Coronary artery (tissue), 2 donors: ENCODE data around the gene PCSK5.

Source experiments
- DNase-seq: peaks from one replicate; pipeline ENCODE4 v3.0.0-alpha.2; 2017; ENCODE audit warnings: low spot score
- H3K27ac ChIP-seq, 2 donors: fragments of 200-600 bp; sonication (generic); one replicate each; pipeline ENCODE4 v1.5.1; 2016 to 2019
- H3K4me3 ChIP-seq: fragments of 200-600 bp; sonication (generic); 2 replicates; pipeline ENCODE4 v1.5.1; 2016; ENCODE audit warnings: mild to moderate bottlenecking, moderate library complexity
- TF ChIP-seq, protein P1 (sequence below): fragments of 200-600 bp; sonication (generic); IDR thresholded peaks from one replicate; pipeline ENCODE4 v1.5.1; 2019; ENCODE audit warnings: antibody characterized with exemption

PCSK5 gene

GRCh38 chr9:75967556-75967955 lies 77.1 kb downstream of the PCSK5 start:
- Histone ChIP-seq H3K4me3 (no peak overlapping the region), H3K27ac (no peak overlapping the region)
- no peak for DNase-seq
- TF ChIP-seq, protein P1, sequence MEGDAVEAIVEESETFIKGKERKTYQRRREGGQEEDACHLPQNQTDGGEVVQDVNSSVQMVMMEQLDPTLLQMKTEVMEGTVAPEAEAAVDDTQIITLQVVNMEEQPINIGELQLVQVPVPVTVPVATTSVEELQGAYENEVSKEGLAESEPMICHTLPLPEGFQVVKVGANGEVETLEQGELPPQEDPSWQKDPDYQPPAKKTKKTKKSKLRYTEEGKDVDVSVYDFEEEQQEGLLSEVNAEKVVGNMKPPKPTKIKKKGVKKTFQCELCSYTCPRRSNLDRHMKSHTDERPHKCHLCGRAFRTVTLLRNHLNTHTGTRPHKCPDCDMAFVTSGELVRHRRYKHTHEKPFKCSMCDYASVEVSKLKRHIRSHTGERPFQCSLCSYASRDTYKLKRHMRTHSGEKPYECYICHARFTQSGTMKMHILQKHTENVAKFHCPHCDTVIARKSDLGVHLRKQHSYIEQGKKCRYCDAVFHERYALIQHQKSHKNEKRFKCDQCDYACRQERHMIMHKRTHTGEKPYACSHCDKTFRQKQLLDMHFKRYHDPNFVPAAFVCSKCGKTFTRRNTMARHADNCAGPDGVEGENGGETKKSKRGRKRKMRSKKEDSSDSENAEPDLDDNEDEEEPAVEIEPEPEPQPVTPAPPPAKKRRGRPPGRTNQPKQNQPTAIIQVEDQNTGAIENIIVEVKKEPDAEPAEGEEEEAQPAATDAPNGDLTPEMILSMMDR: no peak

GRCh38 chr9:75974016-75974766 lies 83.7 kb downstream of the PCSK5 start:
- TF ChIP-seq, protein P1: no peak
- Histone ChIP-seq H3K4me3 (no peak overlapping the region), H3K27ac (peak overlapping the region in 1 of 2 donors; percentile 1)
- DNase-seq: no peak

GRCh38 chr9:75975071-75975470 lies 84.6 kb downstream of the PCSK5 start:
- DNase-seq: no peak
- H3K27ac ChIP-seq: no peak overlapping the region
- TF ChIP-seq, protein P1: no peak
- H3K4me3 ChIP-seq: no peak overlapping the region

DNA sequence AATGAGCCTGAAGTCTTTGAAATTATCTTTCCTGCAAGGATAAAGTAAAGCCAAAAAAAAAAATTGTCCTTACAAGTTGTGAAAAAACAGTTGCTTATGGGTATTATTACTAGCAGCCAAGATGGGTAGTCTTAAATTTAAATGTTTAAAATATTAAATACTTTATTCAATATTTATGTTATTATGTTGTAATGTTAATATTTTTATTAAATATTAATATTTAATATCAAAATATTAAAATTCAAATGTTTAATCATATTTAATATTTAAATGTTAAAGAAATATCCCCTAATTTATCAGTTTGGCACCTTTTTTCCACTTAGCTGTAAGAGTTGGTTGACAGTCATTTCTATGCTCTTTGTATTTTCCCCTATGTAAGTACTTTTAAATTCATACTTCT lies 86.1 kb downstream of the PCSK5 start:
- TF ChIP-seq, protein P1: no peak
- Histone ChIP-seq H3K27ac (no peak overlapping the region), H3K4me3 (no peak overlapping the region)
- no peak for DNase-seq

GRCh38 chr9:75979362-75979761 lies 88.9 kb downstream of the PCSK5 start:
- TF ChIP-seq, protein P1: no peak
- H3K27ac ChIP-seq: no peak overlapping the region
- H3K4me3 ChIP-seq: no peak overlapping the region
- DNase-seq: no peak

- Histone ChIP-seq H3K27ac (no peak overlapping the region), H3K4me3 (no peak overlapping the region)
- DNase-seq: no peak
- TF ChIP-seq, protein P1: no peak
Observed at GRCh38 chr9:75983319-75984045, 93.0 kb downstream of the PCSK5 start.

GRCh38 chr9:75985515-75985914 lies 95.0 kb downstream of the PCSK5 start:
- no peak for DNase-seq
- Histone ChIP-seq H3K27ac (no peak overlapping the region), H3K4me3 (no peak overlapping the region)
- TF ChIP-seq, protein P1: no peak
